HG02623 (cell line): ENCODE data around the gene NME7.

Source experiments
- ATAC-seq: cut with Tn5 transposase; IDR thresholded peaks from one replicate; pipeline ENCODE4 v1.9.1; 2021; ENCODE audit warnings: moderate library complexity; ENCODE audit not compliant: unreplicated experiment

Gene NME7

GRCh38 chr1:169090308-169090899 lies 277.2 kb downstream of the NME7 start:
- no peak for ATAC-seq

DNA sequence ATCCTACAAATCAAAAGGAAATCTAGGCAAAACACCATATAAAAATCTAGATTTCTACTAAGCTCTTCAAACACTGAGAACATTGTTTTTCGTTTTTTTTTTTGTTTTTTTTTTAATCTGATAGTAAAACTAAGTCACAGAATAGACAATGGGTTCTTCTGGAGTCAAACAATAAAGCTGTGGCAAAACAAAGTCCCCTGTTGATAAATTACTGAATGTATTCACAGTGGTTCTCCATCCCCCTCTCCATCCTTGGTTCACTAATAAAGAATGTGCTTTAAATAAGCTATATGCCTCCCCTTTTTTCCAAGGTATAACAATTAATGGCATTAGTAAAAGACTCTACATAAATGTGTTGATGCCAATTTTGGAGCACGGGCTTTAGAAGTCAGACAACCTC lies 277.8 kb downstream of the NME7 start:
- ATAC-seq: no peak

DNA sequence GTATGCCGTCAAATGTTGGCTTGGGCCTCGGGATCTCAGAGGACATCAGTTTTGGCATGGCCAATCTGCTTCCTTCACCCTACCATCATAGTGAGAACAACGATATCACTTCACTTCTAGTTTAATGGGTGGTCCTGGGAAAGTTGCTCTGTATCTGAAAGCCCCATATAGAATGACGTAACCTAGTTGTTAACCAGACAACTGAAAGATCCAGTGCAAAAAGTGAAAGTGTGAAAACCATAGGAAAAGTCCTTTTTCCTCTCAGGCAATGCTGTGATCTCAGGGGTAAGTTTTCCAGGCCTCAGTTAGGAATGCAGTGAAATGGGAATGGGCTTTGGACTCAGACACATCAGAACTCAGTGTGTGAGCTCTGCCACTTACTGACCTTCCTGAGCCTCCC lies 279.7 kb downstream of the NME7 start:
- ATAC-seq: no peak

DNA sequence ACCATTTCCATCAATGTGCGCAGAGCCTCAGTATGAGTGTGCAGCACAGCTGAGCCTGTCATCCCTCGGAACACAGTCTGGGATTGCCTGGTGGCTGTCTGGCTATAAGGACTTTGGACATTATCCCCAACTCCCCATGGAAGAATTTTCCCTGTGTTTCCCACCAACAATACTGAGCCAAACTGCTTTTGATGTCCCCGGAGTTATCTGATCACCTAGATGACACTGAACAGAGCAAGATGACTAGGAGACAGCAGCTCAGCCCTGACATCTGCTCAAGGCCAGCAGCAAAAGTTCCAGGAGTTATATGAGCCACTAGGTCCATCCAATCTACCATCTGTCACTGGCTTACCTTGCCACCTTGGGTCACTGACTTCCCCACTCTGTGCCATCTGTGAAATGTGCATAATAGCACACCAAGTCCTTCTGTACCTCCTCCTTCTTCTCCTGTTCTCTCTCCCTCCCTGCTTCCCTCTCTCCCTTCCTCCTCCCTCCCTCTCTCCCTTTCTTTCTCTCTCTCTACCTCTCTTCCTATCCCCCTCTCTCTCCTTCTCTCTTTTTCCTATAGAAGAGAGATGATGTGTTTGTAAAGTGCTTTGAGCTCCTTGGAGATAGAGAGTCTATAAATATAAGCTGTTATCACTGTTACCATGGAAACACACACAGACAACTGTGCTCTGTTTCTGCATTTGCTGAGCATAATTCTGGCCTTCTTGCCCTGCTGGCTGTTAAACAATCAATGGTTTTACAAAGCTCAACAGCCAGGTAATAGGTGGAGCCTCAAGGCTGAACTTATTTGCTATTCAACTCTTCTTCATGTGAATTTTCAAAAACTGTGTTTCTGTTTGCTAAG lies 280.8 kb downstream of the NME7 start:
- ATAC-seq: no peak

DNA sequence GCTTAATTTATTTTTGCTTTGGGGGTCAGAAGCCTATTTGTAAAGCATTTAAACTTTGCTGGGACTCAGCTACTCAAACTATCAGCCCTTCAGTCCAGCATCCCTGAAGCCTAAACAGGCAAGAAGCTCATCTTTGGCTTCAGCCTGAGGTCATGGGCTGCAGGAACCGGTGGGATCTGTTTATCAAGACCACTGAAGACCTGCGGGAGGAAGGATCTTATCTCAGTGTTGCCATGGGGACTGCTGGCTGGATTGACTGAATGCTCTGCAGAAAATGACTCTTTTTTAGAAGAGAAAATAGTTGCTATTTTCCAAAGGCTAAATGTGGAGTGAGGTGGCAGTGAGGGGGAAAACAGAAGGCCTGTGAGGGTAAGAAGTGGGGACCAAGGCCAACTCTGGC lies 281.7 kb downstream of the NME7 start:
- no peak for ATAC-seq
